HG03521 (cell line): ENCODE data around the gene PPP1R1C.

ENCODE experiments used
- ATAC-seq: cut with Tn5 transposase; IDR thresholded peaks from one replicate; pipeline ENCODE4 v1.9.1; 2021; ENCODE audit warnings: mild to moderate bottlenecking, moderate library complexity; ENCODE audit not compliant: unreplicated experiment

Gene PPP1R1C

GRCh38 chr2:181970160-181970794 is 15.4 kb upstream of the PPP1R1C start:
- ATAC-seq, result no peak

DNA sequence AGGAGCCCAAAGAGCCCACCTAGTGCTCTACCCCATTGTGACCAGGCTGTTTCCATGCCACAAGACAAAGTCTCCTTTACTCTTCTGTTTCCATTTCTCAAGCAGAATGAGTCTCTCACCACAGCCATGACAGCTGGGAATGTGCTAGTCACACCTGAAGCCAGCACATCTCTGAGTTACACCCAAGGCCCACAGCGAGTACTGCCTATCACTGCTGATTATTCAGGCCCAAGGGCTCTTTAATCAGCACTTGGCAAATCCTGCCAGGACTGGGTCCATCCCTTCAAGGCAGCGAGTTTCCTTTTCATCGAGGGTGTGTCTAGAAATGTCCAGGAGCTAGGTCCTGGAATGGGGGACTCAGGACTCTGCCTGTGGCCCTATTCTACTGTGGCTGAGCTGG is 14.6 kb upstream of the PPP1R1C start:
- no peak for ATAC-seq

- no peak for ATAC-seq
Measured at GRCh38 chr2:181972431-181973170, 13.1 kb upstream of the PPP1R1C start.

- no peak for ATAC-seq
Measured at GRCh38 chr2:181973171-181973783, 12.4 kb upstream of the PPP1R1C start.

DNA sequence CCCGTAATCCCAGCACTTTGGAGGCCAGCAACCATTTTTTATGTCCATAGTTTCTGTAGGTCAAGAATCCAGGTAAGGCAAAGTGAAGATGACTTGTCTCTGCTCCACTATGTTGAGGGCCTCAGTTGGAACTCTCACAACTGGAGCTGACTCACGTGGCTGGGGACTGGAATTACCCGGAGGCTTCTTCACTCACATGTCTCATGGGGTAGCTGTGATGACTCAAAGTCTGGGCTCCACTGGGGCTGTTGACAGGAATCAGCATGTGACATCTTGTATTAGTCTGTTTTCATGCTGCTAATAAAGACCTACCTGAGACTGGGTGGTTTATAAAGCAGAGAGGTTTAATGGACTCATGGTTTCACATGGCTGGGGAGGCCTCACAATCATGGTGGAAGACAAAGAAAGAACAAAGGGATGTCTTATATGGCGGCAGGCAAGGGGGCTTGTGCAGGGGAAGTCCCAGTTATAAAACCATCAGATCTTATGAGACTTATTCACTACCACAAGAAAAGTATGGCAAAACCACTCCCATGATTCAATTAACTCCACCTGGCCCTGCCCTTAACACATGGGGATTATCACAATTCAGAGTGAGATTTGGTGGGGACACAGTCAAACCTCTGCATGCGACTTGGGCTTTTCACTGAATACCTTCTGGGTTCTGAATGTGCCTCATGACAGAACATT is 7.8 kb upstream of the PPP1R1C start:
- ATAC-seq, result no peak

- ATAC-seq, result no peak
Measured at GRCh38 chr2:181978351-181979150, 7.1 kb upstream of the PPP1R1C start.

- no peak for ATAC-seq
Measured at GRCh38 chr2:181984060-181984459, 1.6 kb upstream of the PPP1R1C start.

- ATAC-seq, result no peak
Measured at GRCh38 chr2:181984814-181985631, 630 bp upstream of the PPP1R1C start.

GRCh38 chr2:181988154-181988924 is 2.7 kb downstream of the PPP1R1C start:
- no peak for ATAC-seq

GRCh38 chr2:181989099-181989498 is 3.4 kb downstream of the PPP1R1C start:
- ATAC-seq, result no peak

GRCh38 chr2:181991171-181991885 is 5.7 kb downstream of the PPP1R1C start:
- peak; percentile 92 for ATAC-seq

- ATAC-seq, result peak; percentile 83
Measured at GRCh38 chr2:181992776-181993175, 7.1 kb downstream of the PPP1R1C start.

DNA sequence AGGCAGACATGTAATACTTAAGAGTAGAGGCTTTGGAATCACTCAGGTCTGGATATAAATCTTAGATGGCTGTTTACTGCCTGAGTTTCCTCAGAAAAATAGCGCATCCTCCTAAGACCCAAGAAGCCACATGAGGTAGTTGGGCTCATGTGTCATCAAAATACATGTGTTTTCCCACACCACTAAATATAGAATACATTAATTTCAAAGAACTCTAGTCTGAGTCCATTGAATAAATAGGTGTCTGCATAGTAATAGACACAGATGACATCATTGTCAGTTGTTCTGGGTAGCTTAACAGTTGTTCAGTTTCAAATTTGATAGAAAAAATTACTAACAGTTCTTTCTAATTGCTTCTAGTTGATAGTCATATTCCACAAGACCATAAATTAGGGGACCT is 9.6 kb downstream of the PPP1R1C start:
- ATAC-seq, result no peak

DNA sequence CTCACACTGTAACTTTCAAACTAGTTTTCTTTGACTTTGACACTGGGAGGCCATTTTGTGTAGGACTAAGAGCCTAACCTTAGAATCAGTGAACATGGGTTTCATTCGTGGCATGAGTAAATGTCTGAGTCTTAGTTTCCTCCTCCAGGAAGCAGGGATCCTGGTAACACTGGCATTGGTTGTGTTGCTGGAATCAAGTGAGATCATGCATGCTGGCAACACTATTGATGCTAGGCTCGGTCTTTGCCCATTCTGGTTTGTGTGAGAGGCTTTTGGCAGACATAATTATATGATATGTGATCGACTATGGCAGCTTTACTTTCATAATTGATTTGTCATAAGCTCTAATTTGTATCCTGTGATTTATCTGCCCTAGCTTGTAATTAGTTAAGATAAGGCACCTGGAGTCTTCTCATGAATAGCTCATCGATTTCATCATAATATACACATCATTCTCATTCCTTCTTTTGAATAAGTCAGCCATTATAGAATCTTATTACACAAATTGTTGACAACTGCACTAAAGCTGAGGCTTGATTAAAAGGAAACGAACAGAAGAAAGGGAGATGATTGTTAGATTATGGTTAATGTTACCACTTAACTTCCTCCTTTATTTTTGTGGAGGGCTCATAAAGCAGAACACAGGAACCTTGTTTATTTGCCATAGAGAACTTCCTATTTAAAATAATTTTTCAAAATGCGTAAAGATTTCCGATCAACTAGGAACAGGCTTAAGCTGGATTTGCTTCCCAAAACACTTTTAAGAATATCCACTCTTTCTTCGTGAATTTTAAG is 12.6 kb downstream of the PPP1R1C start:
- no peak for ATAC-seq

GRCh38 chr2:181998891-181999654 is 13.4 kb downstream of the PPP1R1C start:
- no peak for ATAC-seq

- ATAC-seq, result no peak
Measured at GRCh38 chr2:181999911-182000310, 14.3 kb downstream of the PPP1R1C start.

DNA sequence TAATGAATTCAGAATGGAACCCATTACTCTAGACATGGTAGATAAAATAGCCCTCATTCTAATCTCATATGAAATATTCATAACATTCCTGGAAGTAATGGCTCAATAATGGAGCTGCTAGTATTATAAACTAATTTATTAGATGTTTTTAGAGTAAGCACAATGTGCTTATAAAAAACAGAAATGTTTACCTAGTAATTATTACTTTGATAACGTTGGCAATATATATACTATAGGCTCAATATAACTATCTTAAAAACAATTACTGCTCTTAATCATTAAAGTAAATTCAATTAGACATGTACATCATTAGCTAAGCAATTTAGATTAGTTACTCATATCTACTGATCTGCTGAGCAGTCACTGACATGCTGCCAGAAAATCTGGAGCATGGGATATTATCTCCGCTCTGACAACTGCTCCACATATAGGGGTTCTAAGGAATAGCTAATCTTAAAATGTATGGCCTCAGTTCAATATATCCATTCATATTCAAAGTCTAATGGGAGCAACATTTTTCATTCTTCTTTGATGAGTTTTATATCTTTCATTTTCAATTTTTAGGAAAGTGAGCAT is 19.4 kb downstream of the PPP1R1C start:
- no peak for ATAC-seq
